ENCODE measurements around the gene TGFB2.

DNA sequence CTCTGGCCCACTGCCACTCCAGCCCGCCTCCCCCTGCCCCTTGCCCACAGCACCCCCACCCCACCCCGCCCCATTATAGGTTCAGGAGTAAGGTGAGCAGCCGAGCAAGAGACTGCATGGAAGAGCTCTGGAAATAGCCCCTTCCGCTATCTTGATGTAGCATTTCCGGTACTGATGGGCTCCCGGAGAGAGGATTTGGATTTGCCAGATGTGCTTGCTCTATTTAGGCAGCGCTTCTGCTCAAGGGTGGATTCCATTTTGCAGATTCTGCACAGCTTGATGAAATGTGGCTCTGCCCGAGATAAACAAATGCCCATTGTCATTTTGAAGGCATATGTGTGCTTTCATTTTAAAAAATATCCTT lies 6.9 kb downstream of the TGFB2 start:
- TF ChIP-seq, protein P1, sequence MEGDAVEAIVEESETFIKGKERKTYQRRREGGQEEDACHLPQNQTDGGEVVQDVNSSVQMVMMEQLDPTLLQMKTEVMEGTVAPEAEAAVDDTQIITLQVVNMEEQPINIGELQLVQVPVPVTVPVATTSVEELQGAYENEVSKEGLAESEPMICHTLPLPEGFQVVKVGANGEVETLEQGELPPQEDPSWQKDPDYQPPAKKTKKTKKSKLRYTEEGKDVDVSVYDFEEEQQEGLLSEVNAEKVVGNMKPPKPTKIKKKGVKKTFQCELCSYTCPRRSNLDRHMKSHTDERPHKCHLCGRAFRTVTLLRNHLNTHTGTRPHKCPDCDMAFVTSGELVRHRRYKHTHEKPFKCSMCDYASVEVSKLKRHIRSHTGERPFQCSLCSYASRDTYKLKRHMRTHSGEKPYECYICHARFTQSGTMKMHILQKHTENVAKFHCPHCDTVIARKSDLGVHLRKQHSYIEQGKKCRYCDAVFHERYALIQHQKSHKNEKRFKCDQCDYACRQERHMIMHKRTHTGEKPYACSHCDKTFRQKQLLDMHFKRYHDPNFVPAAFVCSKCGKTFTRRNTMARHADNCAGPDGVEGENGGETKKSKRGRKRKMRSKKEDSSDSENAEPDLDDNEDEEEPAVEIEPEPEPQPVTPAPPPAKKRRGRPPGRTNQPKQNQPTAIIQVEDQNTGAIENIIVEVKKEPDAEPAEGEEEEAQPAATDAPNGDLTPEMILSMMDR (conservative IDR thresholded peaks at IDR 0.05; ENCODE audit: low read length): no peak
- TF ChIP-seq EZH2phosphoT487 (IDR thresholded peaks at IDR 0.05; ENCODE audit: borderline replicate concordance, low read depth, low read length): no peak
